Astrocyte of the cerebellum (primary cell): Measurements from ENCODE around the gene NCOA1.
"Not testable (repeated sequence)": the region's sequence is repeated elsewhere in the genome, so short reads cannot be mapped to it uniquely, and the experiment has no call there.

Source experiments
- DNase-seq: peaks from one replicate; pipeline ENCODE4 v3.0.0-alpha.2; 2011; ENCODE audit warnings: low read depth
- H3K4me3 ChIP-seq: 2 replicates; pipeline ENCODE4 v1.5.1; 2011; ENCODE audit warnings: mild to moderate bottlenecking, low read depth, low read length, moderate library complexity
- CTCF ChIP-seq: IDR thresholded peaks from 2 replicates; pipeline ENCODE4 v1.5.1; 2012; ENCODE audit warnings: low read length, low read depth, moderate library complexity, mild to moderate bottlenecking; ENCODE audit errors: missing control alignments
- in situ Hi-C: cut with HindIII; loops from 2 replicates; pipeline ENCODE4 v1.10.0; 2017; ENCODE audit warnings: low sequenced_read_pairs

NCOA1 gene

DNA sequence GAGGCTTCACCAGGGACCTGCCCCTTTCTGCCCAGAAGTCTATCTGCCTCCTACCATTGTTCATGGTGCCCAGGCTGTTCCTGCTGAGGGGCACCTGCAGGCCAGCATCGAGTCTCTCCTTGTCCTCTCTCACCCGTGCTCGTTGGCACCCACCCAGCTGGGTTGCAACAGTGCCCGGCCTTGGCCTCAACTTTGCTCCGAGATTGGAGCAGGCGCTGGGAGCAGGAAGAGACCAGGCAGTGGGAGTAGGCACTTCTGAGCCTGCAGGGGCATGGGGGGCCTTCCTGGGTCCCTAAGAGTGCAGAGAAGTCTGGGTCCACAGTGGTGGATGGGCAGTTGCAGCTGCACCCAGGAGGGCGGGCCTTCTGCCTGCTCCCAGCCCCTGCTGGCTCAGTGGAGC is 75.6 kb downstream of the NCOA1 start:
- DNase-seq = no peak
- H3K4me3 ChIP-seq = no peak overlapping the region
- in situ Hi-C loops = no loop called here
- TF ChIP-seq CTCF = no peak

- no peak for TF ChIP-seq CTCF
- in situ Hi-C loops = no loop called here
- DNase-seq = no peak
- no peak overlapping the region for H3K4me3 ChIP-seq
Observed at GRCh38 chr2:24568551-24568950, 77.5 kb downstream of the NCOA1 start.

DNA sequence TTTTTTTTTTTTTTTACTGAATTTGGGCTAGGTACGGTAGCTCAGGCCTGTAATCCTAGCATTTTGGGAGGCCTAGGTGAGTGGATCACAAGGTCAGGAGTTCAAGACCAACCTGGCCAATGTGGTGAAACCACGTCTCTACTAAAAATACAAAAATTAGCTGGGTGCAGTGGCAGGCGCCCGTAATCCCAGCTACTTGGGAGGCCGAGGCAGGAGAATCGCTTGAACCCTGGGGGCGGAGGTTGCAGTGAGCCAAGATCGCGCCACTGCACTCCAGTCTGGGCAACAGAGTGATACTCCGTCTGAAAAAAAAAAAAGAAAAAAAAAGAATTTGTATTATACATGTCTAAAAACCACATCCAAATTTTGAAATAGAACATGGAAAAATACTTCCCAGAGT is 78.5 kb downstream of the NCOA1 start:
- DNase-seq, in situ Hi-C loops, H3K4me3 ChIP-seq: not testable (repeated sequence)

DNA sequence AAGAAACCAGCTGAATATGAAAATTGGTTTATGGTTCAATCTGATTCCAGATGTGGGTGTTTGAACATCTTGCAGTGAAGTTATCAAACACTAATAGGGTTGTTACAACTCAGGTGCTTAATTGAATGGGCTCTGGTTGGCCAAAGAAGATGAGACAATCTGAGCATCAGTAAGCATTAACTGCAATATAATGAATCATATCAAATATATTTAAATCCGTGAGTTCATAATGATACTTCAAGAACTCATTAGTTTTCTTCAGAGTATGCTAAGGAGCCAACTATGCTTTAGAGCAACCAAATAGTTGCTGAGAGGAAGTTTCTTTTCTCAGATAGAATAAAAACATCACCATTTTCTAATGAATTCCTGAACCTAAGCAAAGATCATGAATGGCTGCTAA is 79.2 kb downstream of the NCOA1 start:
- no peak for TF ChIP-seq CTCF
- in situ Hi-C loops = no loop called here
- no peak for DNase-seq
- H3K4me3 ChIP-seq = no peak overlapping the region

- no peak overlapping the region for H3K4me3 ChIP-seq
- TF ChIP-seq CTCF = no peak
- DNase-seq = no peak
- in situ Hi-C loops = no loop called here
Observed at GRCh38 chr2:24571828-24572442, 80.9 kb downstream of the NCOA1 start.

GRCh38 chr2:24576146-24576545 is 85.1 kb downstream of the NCOA1 start:
- DNase-seq = no peak
- in situ Hi-C loops = no loop called here
- no peak overlapping the region for H3K4me3 ChIP-seq
- no peak for TF ChIP-seq CTCF

DNA sequence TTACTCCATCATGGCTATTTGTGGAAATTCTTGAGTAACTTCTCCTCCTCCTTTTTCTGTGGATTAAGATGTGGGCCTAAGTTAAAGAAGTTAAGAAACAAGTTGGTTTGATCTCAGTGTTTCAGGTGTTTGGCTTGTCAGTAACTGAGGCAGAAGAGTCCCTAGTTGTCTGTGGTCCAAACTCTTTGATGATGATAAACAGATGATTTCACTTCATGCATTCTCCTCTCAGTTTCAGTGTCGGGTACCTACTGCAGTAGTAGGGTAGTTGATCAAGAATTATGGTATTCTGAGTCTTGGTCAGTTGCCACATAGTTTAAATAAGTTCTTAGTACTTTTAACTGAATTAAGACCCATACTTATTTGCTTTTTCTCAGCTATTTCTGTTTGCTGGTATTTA is 85.6 kb downstream of the NCOA1 start:
- in situ Hi-C loops = no loop called here
- TF ChIP-seq CTCF = no peak
- no peak for DNase-seq
- H3K4me3 ChIP-seq = no peak overlapping the region
